Activated CD4-positive, CD25-positive, alpha-beta regulatory T cell treated with anti-CD3 and anti-CD28 coated beads, Interleukin-2, amount 50 U/mL, for 72 hours (primary cell): ENCODE results near the gene ERBB4.
"Not testable (repeated sequence)": the region's sequence is repeated elsewhere in the genome, so short reads cannot be mapped to it uniquely, and the experiment has no call there.

Experiments
- DNase-seq: peaks from one replicate; pipeline ENCODE4 v3.0.0; 2021

ERBB4 gene

GRCh38 chr2:211664321-211664720, 874.3 kb downstream of the ERBB4 start:
- DNase-seq = no peak

- DNase-seq = no peak
Observed at GRCh38 chr2:211654211-211654780, 884.3 kb downstream of the ERBB4 start.

DNA sequence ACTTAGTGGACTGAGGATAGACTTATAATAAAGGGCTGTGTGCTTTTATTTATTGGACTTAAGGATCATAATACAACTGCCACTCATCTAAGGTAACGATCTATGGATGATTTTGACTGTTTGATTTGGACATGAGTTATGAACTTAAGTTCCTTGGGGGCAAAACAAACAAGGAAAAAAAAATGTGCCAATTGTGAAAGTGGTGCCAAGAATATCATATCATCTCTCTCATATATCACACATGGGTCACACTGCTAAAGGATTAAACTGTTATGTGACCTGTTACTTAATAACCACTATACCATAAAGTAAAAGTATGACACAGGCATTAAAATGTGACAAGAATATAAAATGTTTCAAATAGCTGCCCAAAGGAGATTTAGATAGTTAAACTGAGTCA, 886.3 kb downstream of the ERBB4 start:
- DNase-seq = no peak

DNA sequence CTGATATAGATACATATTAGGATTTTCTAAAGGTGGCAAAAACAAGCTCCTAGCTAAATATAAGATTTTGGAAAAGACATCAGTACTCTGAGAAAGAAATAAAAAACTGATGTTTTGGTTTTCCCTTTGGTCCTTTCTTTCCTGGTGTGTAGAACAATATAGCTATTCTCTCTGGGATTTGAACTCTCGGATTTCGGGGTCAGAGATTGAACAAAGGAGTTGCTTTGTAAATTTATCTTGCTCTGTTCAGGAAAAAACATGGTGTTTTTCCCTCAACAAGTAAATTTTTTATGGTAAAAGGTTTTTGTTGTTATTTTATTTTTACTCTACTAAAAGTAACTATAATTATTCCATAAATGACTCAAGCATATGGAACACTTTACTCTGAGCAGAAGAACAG, 889.3 kb downstream of the ERBB4 start:
- no peak for DNase-seq

- DNase-seq = no peak
Observed at GRCh38 chr2:211631503-211631902, 907.1 kb downstream of the ERBB4 start.

DNA sequence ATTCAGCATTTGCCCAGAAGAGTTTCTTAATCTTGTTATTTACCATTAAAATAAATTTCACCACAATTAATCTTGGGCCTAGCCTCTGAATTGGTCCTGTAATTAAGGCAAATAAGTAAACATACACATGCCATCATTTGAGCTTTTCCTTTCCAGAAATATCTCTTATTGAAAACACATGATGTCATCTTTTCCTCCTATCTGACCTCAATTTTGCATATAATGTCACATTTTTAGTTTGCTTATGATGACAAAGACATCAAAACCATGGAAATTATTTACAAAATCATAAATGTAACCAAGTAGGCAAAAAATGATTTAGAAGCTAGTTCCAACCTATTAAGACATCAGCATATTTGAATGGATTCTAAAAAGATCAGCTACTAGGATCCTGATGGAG, 915.5 kb downstream of the ERBB4 start:
- no peak for DNase-seq

DNA sequence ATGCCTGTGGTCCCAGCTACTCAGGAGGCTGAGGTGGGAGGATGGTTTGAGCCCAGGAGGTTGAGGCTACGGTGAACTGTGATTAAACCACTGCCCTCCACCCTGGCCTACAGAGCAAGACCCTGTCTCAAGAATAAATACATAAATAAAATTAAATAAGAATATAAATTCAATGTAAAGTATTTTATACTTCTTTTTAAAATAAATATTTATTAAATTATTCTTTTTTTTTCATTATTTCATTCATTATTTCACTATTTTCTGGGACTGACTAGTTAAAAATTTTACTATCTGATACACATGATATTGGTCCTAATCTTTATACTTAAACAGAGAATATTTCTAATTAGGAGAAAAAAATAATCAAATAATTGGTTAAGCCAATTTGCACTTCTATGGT, 917.6 kb downstream of the ERBB4 start:
- DNase-seq = no peak

DNA sequence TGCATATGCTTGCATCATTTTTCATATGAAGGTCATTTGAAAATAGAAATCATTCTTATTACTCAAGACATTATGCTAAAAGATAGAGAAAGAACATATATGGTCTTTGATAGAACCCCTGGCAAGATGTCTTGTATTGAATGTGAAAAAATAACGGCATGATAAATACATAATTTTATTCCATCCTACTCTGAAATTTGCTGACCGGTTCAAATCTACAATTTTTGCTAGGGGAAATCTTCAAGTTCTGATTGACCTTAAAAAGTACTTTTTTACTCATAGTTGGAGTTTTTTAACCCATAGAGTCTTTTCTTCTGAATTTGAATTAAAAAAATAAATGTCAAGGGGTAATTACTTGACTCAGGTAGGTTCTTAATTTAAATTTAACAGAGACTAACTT, 920.8 kb downstream of the ERBB4 start:
- DNase-seq = no peak

DNA sequence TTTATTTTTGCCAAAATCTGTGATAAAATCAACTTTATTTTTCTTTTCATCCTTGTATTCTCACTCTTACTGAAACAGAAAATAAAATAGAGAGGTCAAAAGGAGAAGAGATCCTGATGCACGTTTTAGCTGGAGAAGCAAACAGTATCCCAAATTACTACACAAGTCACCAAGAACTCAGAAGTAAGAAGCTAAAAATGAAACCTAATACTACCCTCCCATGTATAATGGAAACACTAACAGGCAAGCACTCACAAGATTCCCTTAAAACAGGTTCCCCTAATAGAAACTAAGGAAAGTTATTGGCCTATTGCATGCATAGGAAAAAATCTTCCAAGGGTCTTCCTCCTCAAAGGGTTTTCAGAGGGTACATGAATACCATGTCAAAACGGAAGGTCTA, 927.0 kb downstream of the ERBB4 start:
- no peak for DNase-seq

- peak; percentile 28 for DNase-seq
Observed at GRCh38 chr2:211611061-211611518, 927.5 kb downstream of the ERBB4 start.

- no peak for DNase-seq
Observed at GRCh38 chr2:211609127-211609526, 929.5 kb downstream of the ERBB4 start.

DNA sequence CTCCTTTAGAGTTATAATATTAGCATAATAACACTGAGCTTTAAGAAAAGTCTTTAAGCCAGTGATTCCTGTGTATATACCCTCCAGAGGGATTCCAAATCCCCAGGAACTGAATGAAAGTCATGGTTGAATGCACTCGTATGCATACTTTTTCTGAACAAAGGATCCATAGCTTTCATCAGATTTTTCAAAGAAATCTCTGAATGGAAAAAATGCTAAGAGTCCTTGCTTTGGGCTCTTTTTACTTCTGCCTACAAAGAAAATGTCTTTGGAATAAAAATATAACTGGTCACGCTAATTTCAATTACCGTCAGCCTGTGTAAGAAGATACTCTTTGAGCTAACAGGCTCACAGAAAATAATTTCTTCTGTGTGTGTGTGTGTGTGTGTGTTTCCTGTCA, 939.5 kb downstream of the ERBB4 start:
- no peak for DNase-seq

DNA sequence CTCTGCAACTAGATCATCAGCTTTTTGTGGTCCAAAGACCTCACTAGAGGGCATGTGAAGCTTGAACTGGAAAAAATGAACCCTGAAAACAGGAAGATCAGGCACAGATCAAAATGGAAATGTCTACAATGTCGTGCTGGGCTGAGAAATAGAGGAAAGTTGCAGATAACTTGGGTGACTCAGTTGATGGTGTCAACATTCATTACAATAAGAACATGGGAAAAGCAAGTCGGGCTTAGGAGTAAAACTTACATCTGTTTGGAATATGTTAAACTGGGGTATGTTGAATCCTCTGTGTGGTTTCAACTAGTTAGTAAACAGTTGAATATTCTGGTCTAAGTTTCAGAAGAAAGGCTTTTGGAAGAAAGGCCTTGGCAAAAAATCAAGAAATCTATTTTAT, 940.4 kb downstream of the ERBB4 start:
- no peak for DNase-seq

- not testable (repeated sequence) for DNase-seq
Observed at GRCh38 chr2:211592006-211592405, 946.6 kb downstream of the ERBB4 start.

GRCh38 chr2:211591426-211591825, 947.2 kb downstream of the ERBB4 start:
- DNase-seq = no peak

DNA sequence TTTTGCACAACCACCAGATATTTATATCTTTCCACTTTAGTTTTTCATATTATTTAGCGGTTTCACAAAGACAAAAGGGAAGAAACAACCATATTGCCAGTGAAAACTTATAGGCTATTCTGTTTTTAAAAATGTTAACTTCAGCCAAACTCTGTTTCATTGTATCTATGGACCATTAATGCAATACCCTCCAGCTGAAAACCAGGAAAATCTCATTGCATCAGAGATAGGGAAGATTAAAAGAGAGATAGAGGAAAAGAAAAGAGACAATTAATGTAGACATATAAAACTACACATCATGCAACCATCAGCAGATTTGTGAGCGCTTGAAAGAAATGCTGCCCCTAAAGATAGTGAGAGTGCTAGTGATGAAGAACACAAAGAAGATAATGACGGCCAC, 970.2 kb downstream of the ERBB4 start:
- no peak for DNase-seq

- DNase-seq = no peak
Observed at GRCh38 chr2:211564441-211564840, 974.2 kb downstream of the ERBB4 start.

DNA sequence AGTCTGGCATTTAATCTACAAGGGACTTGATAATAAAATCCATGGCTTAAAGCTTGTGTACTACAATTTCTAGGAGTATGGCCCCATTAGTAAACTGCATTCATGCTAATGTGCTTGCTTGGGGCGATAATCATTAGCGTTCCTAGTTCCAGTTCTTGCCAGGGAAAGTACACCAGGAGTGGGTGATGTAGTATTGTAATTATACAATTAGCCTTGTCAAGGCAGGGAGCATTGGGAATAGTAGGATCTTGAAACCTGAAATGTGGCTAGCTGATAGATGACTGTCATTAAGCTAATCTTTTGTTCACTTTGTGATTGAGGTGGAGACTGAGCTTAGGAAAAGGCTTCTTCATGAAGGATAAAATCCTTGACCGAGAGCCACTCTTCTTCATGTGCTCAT, 993.0 kb downstream of the ERBB4 start:
- no peak for DNase-seq

DNA sequence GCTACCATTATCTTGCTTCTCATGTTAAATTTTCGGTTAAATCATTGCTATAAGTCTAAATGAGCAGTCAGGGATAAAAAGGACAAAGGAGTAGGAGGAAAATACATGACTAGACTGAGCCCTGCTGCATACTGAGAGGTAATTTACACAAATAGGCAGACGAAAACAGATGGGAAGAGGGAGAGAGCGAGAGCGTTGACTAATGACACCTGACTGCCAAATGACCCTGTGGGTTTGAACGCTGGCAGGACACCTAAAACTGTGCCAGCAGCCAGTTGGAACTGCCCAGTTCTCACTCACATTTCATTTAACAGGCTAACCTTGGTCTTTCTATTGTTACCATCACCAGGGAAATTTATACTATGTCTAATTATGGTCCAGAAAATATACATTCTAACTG, 1004.0 kb downstream of the ERBB4 start:
- no peak for DNase-seq

GRCh38 chr2:211524248-211524647, 1014.4 kb downstream of the ERBB4 start:
- DNase-seq = not testable (repeated sequence)

DNA sequence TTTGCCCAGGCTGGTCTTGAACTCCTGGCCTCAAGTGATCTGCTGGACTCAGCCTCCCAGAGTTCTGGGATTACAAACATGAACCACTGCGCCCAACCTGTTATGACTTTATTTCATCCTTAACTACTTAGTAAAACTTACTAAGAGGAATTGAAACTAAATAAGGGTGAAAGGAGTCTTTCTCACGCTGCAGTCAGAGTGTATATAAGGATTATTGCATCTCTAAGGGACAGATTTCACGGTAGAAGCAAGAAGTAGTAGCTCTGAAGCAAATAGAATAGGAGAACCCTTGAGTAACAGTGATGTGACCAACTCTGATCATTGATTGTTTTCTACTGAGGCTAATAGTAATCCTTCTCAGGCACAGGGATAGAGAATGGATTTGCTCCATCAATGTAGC, 1022.1 kb downstream of the ERBB4 start:
- DNase-seq = no peak

DNA sequence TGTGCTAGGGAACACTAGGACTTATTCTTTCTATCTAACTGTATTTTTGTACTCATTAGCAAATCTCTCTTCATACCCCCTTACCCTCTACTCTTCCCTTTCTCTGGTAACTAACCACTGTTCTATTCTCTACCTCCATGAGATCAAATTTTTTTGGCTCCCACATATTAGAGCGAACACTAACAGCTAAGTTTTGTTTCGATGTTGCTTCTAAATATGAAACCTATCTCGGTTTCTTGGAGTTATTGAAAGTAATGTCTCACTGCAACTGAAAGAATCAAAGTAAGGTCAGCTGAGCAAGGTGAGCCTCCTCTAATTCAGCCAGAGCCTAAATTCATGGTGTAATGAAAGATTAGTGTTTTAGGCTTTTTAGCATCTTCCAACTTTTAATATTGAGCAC, 1024.6 kb downstream of the ERBB4 start:
- no peak for DNase-seq

DNA sequence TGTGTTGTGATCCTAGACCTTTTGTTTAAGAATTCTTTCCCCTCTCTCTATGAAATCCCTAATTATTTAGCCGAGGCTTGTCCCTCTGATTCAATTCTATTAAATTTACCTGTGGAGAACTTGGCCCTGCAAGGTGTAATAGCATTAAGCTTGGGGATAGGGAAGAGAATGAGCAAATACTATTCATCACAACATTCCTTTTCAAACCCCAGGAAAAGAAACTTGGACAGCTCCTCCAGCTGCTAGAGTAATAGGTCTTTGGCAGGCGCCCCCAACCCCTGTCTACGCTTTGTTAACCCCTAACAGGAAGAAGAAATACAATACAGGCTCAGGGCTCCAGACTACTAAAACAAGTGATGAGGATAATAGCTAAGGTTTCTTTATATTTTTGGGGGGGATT, 1025.2 kb downstream of the ERBB4 start:
- DNase-seq = no peak

DNA sequence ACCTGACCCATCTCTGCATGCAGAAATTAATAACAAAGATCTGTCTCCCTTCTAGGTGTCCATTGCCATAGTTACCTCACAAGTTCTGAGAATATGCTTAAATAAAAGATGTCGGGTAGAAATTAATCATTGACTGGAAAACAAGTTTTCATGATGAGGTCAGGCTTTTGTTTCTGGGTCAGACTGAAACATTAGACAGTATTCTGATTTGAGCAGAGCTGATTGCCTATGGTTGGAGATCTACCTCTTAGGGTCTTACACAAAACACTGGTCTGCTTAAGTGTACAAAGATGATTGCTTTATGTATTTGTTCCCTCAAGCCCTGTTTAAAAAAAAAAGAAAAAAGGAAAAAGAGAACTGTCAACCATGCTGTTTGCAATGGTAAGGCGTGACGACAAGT, 1025.8 kb downstream of the ERBB4 start:
- DNase-seq = no peak

DNA sequence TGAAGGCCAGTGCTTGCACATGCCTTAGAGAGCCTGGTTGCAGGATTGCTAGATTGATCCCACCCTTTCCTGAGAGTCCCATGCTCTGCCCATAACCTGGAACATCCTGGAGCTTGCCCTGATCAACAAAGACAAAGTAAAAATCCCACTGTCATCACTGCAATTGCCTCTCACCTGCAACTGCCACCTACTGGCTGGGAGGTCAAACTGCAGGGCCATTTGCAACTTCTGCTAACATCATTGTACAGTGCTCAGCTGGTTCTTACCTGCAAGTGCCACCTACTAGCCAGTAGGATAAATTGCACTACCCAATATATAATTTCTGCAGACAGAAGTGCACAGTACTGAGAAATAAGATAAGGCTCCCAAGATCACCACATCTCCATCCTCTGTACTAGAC, 1034.7 kb downstream of the ERBB4 start:
- DNase-seq = no peak

DNA sequence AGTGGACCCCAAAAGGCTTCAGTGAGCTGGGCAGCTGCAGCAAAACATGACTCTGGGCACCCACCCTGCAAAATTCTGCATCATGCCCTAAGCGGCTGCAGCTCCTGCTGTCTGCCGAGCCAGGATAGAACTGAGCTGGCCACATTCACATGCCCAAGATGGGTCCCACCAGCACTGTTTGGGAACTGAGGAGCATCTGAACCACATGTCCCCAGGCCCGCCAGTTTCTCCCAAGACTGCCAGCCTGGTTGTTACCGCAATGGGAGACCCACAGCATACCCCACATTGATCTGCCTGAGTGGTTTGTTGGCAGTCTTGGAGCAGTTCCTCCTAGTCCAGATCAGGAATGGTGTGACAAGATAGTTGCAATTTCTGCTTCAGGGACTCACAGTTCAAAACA, 1035.4 kb downstream of the ERBB4 start:
- no peak for DNase-seq
